Measurements from ENCODE around the gene ZDHHC14. TPM values are rescaled to one million over a fixed set of nuclear protein-coding genes. Genes with fewer than 3 reads are reported as not detected.

Gene ZDHHC14
- total and polyA plus RNA-seq, 8 donors, result 3.4 to 25.7 (median 7.4) TPM

DNA sequence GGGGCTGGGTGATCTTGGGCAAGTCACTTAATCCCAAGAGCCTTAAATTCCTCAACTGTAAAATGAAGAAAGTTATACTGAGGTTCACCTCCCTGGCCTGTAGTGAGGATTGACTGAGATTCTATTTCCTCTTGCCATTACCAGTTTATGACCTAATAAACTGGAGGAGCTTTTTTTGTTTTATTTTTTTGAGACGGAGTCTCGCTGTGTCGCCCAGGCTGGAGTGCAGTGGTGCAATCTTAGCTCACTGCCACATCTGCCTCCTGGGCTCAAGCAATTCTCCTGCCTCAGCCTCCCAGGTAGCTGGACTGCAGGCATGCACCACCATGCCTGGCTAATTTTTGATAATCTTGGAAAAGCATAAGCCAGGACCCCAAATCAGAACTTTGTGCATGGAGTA is 280.7 kb downstream of the ZDHHC14 start:
- intact Hi-C loops (cut with DNase I; ENCODE audit: low total_unique reads), result loop anchor here (10.0 kb wide), 1 partner anchor 347 kb away; no protein-coding TSS in a partner anchor

DNA sequence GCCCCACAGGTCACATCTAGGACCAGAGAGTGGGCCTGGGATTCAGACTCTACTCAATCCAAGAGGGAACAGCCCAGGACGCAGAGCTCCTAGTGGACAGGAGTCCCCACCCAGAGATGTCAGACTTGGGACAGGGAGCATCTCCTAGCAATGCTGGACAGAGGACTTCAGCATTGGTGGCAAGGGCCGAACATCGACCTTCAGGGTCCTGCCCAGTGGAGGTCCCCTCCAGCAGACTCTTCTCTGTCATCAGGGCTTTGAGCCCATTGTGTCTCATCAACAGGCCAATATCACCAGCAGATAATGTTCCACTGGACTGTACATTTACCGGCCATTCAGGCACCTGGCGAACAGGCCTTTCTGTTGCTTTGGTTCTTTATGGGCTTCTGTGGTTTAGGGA is 282.3 kb downstream of the ZDHHC14 start:
- H3K9me3 ChIP-seq, result no peaks in the 10 kb centered on the region
- intact Hi-C loops (cut with DNase I; ENCODE audit: low total_unique reads), result loop anchor here (10.0 kb wide), 1 partner anchor 348 kb away; no protein-coding TSS in a partner anchor
- TF ChIP-seq, protein P1, sequence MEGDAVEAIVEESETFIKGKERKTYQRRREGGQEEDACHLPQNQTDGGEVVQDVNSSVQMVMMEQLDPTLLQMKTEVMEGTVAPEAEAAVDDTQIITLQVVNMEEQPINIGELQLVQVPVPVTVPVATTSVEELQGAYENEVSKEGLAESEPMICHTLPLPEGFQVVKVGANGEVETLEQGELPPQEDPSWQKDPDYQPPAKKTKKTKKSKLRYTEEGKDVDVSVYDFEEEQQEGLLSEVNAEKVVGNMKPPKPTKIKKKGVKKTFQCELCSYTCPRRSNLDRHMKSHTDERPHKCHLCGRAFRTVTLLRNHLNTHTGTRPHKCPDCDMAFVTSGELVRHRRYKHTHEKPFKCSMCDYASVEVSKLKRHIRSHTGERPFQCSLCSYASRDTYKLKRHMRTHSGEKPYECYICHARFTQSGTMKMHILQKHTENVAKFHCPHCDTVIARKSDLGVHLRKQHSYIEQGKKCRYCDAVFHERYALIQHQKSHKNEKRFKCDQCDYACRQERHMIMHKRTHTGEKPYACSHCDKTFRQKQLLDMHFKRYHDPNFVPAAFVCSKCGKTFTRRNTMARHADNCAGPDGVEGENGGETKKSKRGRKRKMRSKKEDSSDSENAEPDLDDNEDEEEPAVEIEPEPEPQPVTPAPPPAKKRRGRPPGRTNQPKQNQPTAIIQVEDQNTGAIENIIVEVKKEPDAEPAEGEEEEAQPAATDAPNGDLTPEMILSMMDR (IDR thresholded peaks at IDR 0.05), result no peak
- TF ChIP-seq POLR2AphosphoS5 (IDR thresholded peaks at IDR 0.05), result no peak
- TF ChIP-seq POLR2A (IDR thresholded peaks at IDR 0.05), result no peak
- TF ChIP-seq EP300 (IDR thresholded peaks at IDR 0.05), result no peak

More for the DNA sequence above, 280.7 kb downstream of the ZDHHC14 start:
- Histone ChIP-seq H3K27me3 (no peaks in the 10 kb centered on the region), H3K27ac (no peak overlapping the region), H3K9me3 (no peaks in the 10 kb centered on the region), H3K36me3 (peaks cover 0 to 27% (median 4%) of the 10 kb centered on the region in 4 donors), H3K4me1 (peaks cover 0 to 13% (median 0%) of the 10 kb centered on the region in 4 donors), H3K4me3 (no peak overlapping the region)
- TF ChIP-seq EP300 (IDR thresholded peaks at IDR 0.05), result no peak
- DNase-seq, result peak in 1 of 2 donors; percentile 16
- WGBS, 5 donors, result 87 to 98% (median 93%) methylated on average over 3 of the region's 3 CpGs

DNA sequence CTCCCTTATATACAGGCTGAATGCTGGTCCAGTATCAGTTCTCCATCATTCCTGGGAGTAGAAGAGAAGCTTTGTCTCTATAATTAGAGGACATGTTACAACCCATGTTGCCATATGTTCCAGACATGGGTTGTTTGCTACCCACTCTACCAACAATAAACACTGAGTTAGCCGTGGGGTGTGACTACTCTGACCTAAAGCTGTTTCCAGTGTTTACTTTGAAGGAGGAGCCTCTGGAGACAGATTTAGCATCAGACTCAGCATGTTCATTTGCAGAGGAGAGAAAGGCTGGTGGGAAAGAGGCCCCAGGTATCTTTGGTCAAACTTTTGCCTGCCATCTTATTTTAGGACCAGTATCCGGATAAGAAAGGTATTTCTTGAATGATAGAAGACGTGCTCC is 284.2 kb downstream of the ZDHHC14 start:
- no peaks in the 10 kb centered on the region for H3K27me3 ChIP-seq
- TF ChIP-seq POLR2A (IDR thresholded peaks at IDR 0.05) (no peak), POLR2AphosphoS5 (IDR thresholded peaks at IDR 0.05) (no peak), EP300 (IDR thresholded peaks at IDR 0.05) (no peak)
- TF ChIP-seq, protein P1 (IDR thresholded peaks at IDR 0.05), result no peak
- no peaks in the 10 kb centered on the region for H3K9me3 ChIP-seq
- no peak overlapping the region for H3K4me3 ChIP-seq
- peaks cover 0 to 10% (median 0%) of the 10 kb centered on the region in 4 donors for H3K36me3 ChIP-seq
- intact Hi-C loops (cut with DNase I; ENCODE audit: low total_unique reads), result loop anchor here (10.0 kb wide), 1 partner anchor 350 kb away; no protein-coding TSS in a partner anchor
- H3K27ac ChIP-seq, result peak overlapping the region in 1 of 5 donors; percentile 11
- peaks cover 4 to 25% (median 7%) of the 10 kb centered on the region in 4 donors for H3K4me1 ChIP-seq
- 39 to 71% (median 61%) methylated on average over 3 of the region's 3 CpGs for WGBS, 5 donors
- no peak for DNase-seq

More for the DNA sequence above, 282.3 kb downstream of the ZDHHC14 start:
- no peak overlapping the region for H3K27ac ChIP-seq
- no peak overlapping the region for H3K4me3 ChIP-seq
- H3K4me1 ChIP-seq, result peaks cover 0 to 24% (median 0%) of the 10 kb centered on the region in 4 donors
- no peak for DNase-seq
- WGBS, 5 donors, result 90 to 97% (median 91%) methylated on average over 4 to 5 of the region's 5 CpGs
- H3K36me3 ChIP-seq, result peaks cover 0 to 12% (median 0%) of the 10 kb centered on the region in 4 donors
- H3K27me3 ChIP-seq, result no peaks in the 10 kb centered on the region

DNA sequence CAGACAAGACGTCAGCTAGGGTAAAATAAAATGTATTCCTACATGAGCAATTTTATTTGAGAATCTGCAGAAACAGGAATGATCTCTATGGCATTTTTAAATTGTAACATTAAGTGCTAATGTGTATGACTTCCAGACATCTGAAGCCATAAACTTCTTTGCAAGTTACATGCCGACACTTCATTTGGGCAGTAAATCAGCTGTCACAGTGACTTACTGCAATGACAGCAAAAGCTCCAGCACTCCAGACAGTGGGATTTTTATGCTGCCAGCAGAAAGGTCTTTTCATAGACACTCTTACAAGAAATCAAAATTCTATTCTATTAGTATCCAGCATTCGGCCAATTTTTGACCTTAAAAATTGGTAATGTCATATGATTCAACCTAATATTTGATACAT is 285.7 kb downstream of the ZDHHC14 start:
- H3K9me3 ChIP-seq, result no peaks in the 10 kb centered on the region
- intact Hi-C loops (cut with DNase I; ENCODE audit: low total_unique reads), result loop anchor here (10.0 kb wide), 1 partner anchor 352 kb away; no protein-coding TSS in a partner anchor
- no peak overlapping the region for H3K27ac ChIP-seq
- H3K27me3 ChIP-seq, result no peaks in the 10 kb centered on the region
- peaks cover 0 to 10% (median 0%) of the 10 kb centered on the region in 4 donors for H3K36me3 ChIP-seq
- WGBS, 5 donors, result 79 to 88% (median 86%) methylated on average over 3 of the region's 3 CpGs
- no peak for TF ChIP-seq POLR2AphosphoS5 (IDR thresholded peaks at IDR 0.05)
- no peak for TF ChIP-seq POLR2A (IDR thresholded peaks at IDR 0.05)
- TF ChIP-seq EP300 (IDR thresholded peaks at IDR 0.05), result no peak
- TF ChIP-seq, protein P1 (IDR thresholded peaks at IDR 0.05), result no peak
- H3K4me1 ChIP-seq, result peaks cover 6 to 32% (median 11%) of the 10 kb centered on the region in 4 donors
- DNase-seq, result no peak
- no peak overlapping the region for H3K4me3 ChIP-seq
